NT2/D1 (cell line): ENCODE data around the gene ADAM30.
"Not testable (repeated sequence)": the region's sequence is repeated elsewhere in the genome, so short reads cannot be mapped to it uniquely, and the experiment has no call there.

Source experiments
- SUZ12 ChIP-seq: IDR thresholded peaks from 2 replicates; pipeline ENCODE4 v1.6.1; 2011; ENCODE audit not compliant: insufficient read length, insufficient read depth; ENCODE audit errors: extremely low read depth
- ZNF274 ChIP-seq: IDR thresholded peaks from 2 replicates; pipeline ENCODE4 v1.6.1; 2011; ENCODE audit warnings: mild to moderate bottlenecking, low read depth, low read length

DNA sequence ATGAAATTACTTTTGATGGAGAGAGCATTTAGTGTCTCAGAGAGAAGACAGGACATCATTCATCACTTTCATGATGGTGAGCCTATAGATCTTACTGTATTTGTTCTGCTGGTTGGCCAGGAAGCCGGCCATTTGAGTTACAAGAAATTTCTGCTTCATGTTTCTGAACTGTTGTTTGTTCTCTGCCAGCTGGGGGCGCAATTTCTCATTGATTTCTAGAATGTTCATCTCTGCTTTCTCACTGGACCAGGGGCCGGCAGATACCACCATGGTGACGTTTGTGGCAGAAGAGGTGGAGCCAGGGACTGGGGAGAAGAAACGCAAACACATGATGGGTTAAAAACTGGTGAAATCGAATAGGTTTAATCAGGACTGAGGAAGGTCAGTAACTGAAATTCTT is 52.1 kb downstream of the ADAM30 start:
- not testable (repeated sequence) for TF ChIP-seq ZNF274, SUZ12
